HG02973 (cell line): ENCODE measurements around the gene RAD51B.

ENCODE experiments used
- ATAC-seq: cut with Tn5 transposase; IDR thresholded peaks from one replicate; pipeline ENCODE4 v1.9.1; 2021; ENCODE audit warnings: moderate library complexity; ENCODE audit not compliant: unreplicated experiment

Gene RAD51B

GRCh38 chr14:68552075-68552474 lies 732.5 kb downstream of the RAD51B start:
- no peak for ATAC-seq

- no peak for ATAC-seq
Observed at GRCh38 chr14:68552602-68553001, 733.0 kb downstream of the RAD51B start.

GRCh38 chr14:68553311-68553710 lies 733.7 kb downstream of the RAD51B start:
- no peak for ATAC-seq

DNA sequence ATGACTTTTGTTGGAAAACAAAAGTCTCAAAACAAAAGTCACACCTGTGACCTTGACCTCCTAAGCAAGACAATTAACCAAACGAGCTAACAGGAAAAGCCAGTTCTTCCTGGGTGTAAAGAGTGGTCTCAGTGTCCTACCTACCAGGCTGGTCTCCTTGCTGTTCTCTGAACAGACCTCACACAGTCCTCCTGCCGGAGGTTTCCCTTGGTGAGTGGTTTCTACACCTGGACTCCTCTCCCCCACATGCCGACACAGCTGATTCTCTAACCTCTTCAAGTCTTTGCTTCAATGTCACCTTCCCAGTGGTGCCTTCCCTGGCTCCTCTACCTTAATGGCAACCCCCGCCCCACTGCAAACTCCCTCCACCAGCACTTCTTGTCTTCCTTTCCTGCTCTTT lies 734.7 kb downstream of the RAD51B start:
- no peak for ATAC-seq

DNA sequence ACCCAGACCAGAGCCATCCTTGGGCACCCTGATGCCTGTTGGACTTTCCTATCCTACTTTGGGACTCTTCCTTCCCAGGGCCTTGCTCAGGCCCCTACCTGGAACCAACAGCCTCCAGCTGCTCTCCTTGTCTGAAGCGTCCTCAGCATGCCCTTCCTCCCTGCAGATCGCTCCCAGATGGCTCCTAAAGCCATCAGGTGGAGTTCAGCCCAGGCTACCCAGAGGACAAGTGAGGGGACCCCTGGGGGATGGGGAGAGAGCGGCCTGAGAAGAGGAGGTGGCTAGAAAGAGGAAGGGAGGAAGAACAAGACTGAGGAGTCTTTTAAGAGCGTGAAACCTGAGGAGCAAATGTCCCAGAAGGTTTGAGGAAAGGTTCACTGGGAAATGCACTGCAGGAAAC lies 736.7 kb downstream of the RAD51B start:
- no peak for ATAC-seq

- ATAC-seq = no peak
Observed at GRCh38 chr14:68557648-68558047, 738.1 kb downstream of the RAD51B start.

DNA sequence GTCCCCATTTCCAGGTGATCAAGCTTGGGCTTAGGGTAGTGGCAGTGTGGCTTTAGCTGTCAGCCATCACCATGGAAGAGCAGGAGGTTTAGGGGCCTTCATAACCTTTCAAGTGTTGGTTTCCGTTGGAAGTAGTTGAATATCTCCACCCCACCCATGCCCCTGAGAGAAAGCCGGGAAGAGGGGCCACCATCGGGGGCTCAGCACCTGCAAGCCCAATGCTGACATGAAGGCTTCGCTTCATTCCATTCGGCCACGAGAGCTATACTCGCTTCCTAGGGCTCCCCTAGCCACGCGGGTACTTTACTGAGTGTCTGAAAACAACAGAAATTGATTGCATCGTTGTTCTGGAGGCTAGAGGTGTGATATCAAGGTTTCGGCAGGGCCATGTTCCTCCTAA lies 738.5 kb downstream of the RAD51B start:
- no peak for ATAC-seq

DNA sequence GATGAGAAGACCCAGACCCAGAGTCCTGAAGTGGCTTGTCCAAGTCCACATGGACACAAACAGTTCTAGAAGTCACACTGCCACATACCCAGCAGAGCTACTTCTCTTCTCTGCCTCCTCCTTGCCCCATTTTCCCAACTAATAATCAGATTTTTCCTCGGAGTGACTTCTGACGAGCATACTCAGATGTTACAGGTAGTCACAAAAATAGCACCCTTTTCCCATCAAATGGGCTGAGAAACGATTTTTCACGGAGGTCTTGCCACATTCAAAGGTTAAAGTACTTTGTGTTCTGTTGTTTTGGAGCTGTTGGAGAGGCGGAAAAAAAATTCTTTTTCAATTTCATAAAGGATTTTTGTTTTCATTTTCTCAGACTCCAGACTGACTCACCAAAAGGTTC lies 740.4 kb downstream of the RAD51B start:
- ATAC-seq = no peak

- ATAC-seq = no peak
Observed at GRCh38 chr14:68561531-68562007, 742.0 kb downstream of the RAD51B start.

- ATAC-seq = no peak
Observed at GRCh38 chr14:68562911-68563250, 743.3 kb downstream of the RAD51B start.

DNA sequence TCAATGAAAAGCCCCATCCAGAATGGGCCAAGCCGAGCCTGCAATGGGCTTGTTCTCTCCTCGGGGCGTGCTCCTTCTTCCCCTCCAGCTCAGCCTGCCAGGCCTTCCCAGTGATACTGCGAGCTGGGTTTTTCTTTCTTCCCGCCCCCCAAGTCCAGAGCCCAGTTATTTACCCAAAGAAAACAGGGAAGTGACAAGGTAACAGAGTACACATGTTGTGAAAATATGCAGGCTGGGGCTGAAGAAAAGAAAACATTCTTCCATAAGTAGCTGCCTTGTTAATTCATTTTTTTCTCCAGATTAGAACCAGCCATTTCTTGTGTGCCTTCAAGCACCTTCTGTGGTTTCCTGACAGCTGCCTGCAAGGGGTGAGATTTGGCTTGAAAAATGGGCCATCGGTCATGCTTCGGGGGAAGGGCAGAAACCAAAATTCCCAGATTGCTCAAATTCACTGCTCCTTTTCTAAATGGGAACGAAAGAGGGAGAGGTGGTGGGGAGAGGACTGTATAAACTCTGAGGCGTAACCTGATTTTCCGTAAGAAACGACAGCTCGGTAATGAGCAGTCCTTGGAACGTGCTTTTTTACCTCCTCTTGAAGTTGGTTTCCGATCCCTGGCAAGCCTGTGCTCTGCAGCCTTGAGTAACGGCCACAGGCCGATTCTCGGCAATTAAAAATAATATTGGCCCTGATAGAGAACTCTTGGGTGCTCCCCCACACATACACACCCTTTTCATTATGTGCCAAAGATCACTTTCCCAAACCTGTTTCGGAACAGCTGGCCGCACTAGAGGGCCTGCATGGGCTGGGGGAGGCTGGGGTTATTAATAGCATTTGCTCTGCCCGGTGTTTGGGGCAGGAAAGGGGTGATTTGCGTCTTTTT lies 743.9 kb downstream of the RAD51B start:
- ATAC-seq = no peak

DNA sequence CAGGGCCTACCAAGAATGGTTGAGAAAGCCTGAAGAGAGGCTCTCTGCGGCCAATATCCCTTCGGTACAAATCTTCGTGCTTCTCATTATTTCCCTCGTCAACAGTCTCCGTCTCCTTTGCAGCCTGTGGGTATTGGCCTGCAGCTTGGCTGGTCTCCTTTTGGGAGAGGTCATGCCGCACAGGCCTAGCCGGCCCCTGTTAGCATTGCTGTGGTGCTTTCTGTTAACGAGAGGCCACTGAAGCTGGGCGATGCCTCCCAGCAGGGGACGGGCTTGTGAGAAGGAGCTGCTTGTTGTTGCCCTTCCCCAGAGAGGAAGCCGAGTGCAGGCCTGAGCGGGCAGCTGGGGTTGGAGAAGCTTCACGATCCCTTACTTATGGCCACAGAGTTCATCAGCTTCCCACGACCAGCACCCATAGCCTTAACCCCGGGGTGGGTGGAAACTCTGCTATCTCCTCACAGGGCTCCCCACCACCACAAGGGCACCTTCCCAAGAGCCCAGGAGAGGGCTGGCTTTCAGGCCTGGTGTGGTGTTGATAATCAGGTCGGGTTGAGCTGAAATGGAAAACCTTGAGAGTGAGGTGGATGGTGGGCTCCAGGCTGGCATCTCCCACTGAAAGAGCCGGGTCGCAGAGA lies 744.7 kb downstream of the RAD51B start:
- ATAC-seq = no peak

- ATAC-seq = no peak
Observed at GRCh38 chr14:68564826-68565759, 745.5 kb downstream of the RAD51B start.

DNA sequence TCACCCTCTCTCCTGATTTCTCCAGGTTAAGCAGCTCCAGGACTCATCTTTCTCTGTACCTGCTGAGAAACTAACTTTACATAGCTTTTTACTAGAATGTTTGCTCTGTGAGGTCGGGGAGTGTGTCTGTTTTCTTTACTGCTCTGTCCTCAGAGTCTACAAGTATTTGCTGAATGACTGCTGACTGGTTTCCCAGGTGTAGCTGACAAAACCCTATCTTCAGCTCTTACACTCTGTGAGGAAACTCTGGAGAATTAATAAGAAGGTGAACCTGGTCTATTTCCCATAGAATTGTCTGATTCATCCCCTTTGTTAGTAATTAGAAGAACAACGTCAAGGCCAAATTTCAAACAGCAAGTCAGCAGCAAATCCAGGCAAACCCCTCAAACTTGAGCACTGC lies 746.5 kb downstream of the RAD51B start:
- no peak for ATAC-seq

DNA sequence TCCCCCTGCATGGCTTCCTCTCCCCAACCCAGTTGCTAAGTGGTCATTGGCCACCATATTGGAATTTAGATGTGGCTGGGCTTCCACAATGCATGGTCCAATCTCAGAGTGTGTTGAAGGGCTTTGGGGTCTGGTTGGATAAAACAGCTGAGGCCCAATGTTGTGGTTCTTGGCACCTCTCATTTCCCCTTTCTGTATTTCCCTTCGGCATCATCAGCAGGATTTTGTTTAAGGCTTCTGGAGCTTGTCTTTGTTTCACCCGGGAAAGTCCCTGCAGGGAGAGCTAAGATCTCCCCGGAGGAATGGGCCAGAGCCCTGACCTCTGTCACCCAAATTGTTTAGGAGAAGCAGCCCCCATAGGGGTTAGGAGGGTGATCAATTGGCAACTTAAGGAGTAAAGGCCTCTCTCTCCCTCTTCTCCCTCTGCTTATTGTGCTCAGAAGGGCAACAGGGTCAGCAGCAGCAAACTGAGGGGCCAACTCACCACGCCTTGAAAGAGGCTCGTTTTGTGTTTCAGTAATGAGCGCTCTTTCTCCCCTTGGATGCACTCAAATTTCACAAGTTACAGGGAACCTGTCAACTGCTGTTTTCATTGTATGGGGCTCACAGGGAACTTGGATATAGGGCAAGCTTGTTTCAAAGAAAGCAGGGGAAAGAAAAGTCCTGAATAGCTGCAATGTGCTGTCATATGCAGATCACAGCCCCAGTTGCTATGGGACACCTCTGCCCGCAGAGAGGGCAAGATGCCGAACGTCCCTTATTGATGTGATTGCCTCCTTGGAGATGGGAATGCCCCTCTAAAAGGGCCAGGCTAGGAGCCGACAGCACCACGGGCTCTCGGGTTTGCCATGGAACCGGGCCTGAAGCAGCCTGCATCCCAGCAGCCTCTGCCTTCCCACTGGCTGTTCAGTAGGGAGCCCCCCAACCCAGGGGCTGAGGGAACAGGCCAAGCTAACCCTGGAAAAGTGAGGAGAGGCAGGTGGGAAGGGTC lies 749.6 kb downstream of the RAD51B start:
- ATAC-seq = no peak

GRCh38 chr14:68569970-68570409 lies 750.4 kb downstream of the RAD51B start:
- no peak for ATAC-seq

DNA sequence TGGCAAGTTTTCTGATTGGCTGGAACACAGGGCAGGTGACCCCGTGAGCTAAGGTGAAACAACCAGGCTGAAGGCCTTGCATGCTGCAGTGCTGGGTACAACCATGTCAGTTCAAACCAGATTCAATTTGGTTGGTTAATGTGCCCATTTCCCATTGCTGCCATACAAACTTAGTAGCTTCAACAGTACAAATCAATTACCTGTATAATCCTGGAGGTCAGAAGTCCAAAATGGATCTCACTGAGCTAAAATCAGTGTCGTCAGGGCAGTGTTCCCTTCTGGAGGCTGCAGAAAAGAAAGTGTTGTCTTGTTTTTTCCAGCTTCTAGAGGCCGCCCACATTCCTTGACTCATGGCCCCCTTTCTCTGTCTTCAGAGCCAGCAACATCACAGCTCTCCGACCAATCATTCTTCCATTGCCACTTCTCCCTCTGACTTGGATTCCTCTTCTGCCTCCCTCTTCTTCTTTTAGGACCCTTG lies 751.6 kb downstream of the RAD51B start:
- ATAC-seq = no peak

DNA sequence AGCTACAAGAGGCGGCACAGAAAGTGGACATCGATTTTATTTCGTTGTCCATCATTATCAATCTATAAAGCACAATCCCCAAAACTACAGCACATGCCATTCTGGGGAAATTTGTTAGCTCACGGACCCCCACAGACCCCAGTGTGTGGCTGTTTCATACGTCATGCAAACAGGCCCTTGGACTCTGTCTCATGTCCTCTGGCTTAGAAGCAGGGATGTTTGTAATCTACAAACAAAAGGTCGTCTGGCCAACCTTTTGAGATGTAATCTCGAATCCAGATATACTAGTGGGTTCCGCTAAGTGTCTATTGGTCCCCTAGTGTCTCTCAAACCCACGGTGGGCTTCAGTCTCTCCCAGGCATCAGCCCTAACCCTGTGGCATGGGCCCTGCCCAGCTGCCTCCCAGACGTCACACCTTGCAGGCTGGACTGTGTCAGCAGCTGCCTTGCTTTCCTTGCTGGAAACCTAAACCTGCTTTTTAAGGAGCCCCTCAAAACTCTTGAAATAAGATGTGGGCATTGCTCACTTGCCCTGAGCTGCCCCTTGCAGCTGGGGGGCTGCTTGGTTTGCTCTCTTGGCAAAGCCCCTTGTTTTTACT lies 752.4 kb downstream of the RAD51B start:
- no peak for ATAC-seq

DNA sequence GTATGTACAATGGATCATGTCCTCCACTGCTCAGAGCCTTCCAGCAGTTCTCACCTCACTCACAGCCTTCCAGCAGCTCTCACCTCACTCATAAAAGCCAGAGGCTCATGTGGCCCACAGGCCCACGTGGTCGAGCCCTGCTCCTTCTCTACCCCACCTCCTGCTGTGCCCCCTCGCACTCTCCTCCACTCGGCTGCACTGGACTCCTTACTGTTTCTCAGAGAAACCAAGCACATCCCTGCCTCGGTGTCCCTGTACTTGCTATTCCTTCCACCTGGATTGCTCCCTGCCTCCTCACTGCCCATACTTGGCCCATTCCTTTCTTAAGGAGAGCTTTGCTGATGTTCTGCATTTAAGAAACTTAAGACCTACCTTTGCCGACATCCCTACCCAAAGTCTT lies 753.5 kb downstream of the RAD51B start:
- ATAC-seq = no peak

DNA sequence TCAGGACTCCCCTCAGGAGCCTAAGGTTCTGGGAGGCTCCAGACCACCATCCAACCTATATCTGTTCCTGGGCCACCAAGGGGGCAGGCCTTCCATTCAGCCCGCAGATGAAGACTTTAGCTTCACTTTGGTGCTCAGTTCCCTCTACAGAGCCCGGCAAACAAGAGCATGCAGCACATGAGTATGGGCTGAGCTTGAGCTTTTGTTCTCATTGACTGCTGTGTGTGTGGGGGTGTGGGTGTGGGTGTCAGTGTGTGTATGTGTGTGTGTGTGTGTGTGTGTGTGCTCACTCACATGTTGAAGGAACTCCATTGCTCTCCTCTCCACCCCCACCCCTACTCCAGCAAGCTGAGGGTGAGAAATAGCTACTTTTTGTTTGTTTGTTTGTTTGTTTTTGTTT lies 754.1 kb downstream of the RAD51B start:
- ATAC-seq = no peak
